GM21515 (cell line): ENCODE data around the gene CFHR2.
"Not testable (repeated sequence)": the region's sequence is repeated elsewhere in the genome, so short reads cannot be mapped to it uniquely, and the experiment has no call there.

Experiments
- ATAC-seq: cut with Tn5 transposase; IDR thresholded peaks from one replicate; pipeline ENCODE4 v1.9.1; 2021; ENCODE audit not compliant: unreplicated experiment

The CFHR2 gene

GRCh38 chr1:196943568-196943967 is at the start of gene CFHR2:
TSS of gene CFHR2 (plus strand) at chr1:196943738. CDS start at chr1:196943881, 143 bp downstream.
- not testable (repeated sequence) for ATAC-seq

GRCh38 chr1:196896355-196896754 is 47.2 kb upstream of the CFHR2 start:
- no peak for ATAC-seq

GRCh38 chr1:196897158-196897828 is 46.2 kb upstream of the CFHR2 start:
- ATAC-seq, result no peak

- no peak for ATAC-seq
These were observed 41.2 kb upstream of the CFHR2 start for GRCh38 chr1:196902344-196902743.

GRCh38 chr1:196910215-196910614 is 33.3 kb upstream of the CFHR2 start:
- ATAC-seq, result no peak

- ATAC-seq, result not testable (repeated sequence)
These were observed 31.3 kb upstream of the CFHR2 start for GRCh38 chr1:196912283-196912682.

- ATAC-seq, result not testable (repeated sequence)
These were observed 16.7 kb upstream of the CFHR2 start for GRCh38 chr1:196926839-196927238.

- ATAC-seq, result not testable (repeated sequence)
These were observed 10.7 kb upstream of the CFHR2 start for GRCh38 chr1:196932853-196933252.

- ATAC-seq, result no peak
These were observed 9.9 kb upstream of the CFHR2 start for GRCh38 chr1:196933531-196934189.

- not testable (repeated sequence) for ATAC-seq
These were observed 2.1 kb upstream of the CFHR2 start for GRCh38 chr1:196941474-196941873.

GRCh38 chr1:196951711-196952394 is 8.3 kb downstream of the CFHR2 start:
- peak; percentile 70 for ATAC-seq

- no peak for ATAC-seq
These were observed 11.2 kb downstream of the CFHR2 start for GRCh38 chr1:196954778-196955177.

GRCh38 chr1:196955926-196956325 is 12.4 kb downstream of the CFHR2 start:
- no peak for ATAC-seq

- ATAC-seq, result peak; percentile 59
These were observed 17.3 kb downstream of the CFHR2 start for GRCh38 chr1:196960854-196961253.

GRCh38 chr1:196970182-196970581 is 26.6 kb downstream of the CFHR2 start:
- no peak for ATAC-seq

GRCh38 chr1:196976278-196976677 is 32.7 kb downstream of the CFHR2 start:
- ATAC-seq, result no peak

GRCh38 chr1:196977278-196977677 is 33.7 kb downstream of the CFHR2 start, which contains the start of gene CFHR5:
TSS of gene CFHR5 (plus strand) at chr1:196977556. CDS start at chr1:196977665, 109 bp downstream.
- no peak for ATAC-seq

GRCh38 chr1:196980859-196981258 is 37.3 kb downstream of the CFHR2 start:
- ATAC-seq, result no peak

GRCh38 chr1:196982247-196982646 is 38.7 kb downstream of the CFHR2 start:
- ATAC-seq, result not testable (repeated sequence)

GRCh38 chr1:196991919-196992651 is 48.5 kb downstream of the CFHR2 start:
- not testable (repeated sequence) for ATAC-seq

GRCh38 chr1:196993916-196994315 is 50.4 kb downstream of the CFHR2 start:
- no peak for ATAC-seq
